Activated CD4-positive, alpha-beta T cell treated with anti-CD3 and anti-CD28 coated beads, Interleukin-2, Interleukin-4, amounts not matched to agents 100 ng/mL and 50 ng/mL, durations not matched to agents 16 hours and 8 hours (primary cell): Measurements from ENCODE around the gene PYGL.
"Not testable (repeated sequence)": the region's sequence is repeated elsewhere in the genome, so short reads cannot be mapped to it uniquely, and the experiment has no call there.

Experiments
- DNase-seq: peaks from one replicate; pipeline ENCODE4 v3.0.0-alpha.2; 2020; ENCODE audit warnings: low spot score

PYGL gene

GRCh38 chr14:50943943-50944646 lies at the start of gene PYGL:
TSS of gene PYGL (minus strand) at chr14:50944483. CDS start at chr14:50944403, 80 bp downstream.
- DNase-seq: peak; percentile 17

- no peak for DNase-seq
Measured at GRCh38 chr14:50985859-50986331, 41.6 kb upstream of the PYGL start.

- DNase-seq: no peak
Measured at GRCh38 chr14:50985124-50985858, 41.0 kb upstream of the PYGL start.

- DNase-seq: no peak
Measured at GRCh38 chr14:50984036-50984710, 39.9 kb upstream of the PYGL start.

GRCh38 chr14:50979941-50980850 lies 35.9 kb upstream of the PYGL start:
- DNase-seq: no peak

- no peak for DNase-seq
Measured at GRCh38 chr14:50978888-50979287, 34.6 kb upstream of the PYGL start.

GRCh38 chr14:50978529-50978871 lies 34.2 kb upstream of the PYGL start:
- no peak for DNase-seq

- no peak for DNase-seq
Measured at GRCh38 chr14:50977863-50978528, 33.7 kb upstream of the PYGL start.

GRCh38 chr14:50974118-50974517 lies 29.8 kb upstream of the PYGL start:
- no peak for DNase-seq

- no peak for DNase-seq
Measured at GRCh38 chr14:50972734-50973133, 28.5 kb upstream of the PYGL start.

GRCh38 chr14:50970886-50971781 lies 26.9 kb upstream of the PYGL start:
- DNase-seq: no peak

- no peak for DNase-seq
Measured at GRCh38 chr14:50967790-50968189, 23.5 kb upstream of the PYGL start.

- no peak for DNase-seq
Measured at GRCh38 chr14:50967103-50967502, 22.8 kb upstream of the PYGL start.

GRCh38 chr14:50964683-50965390 lies 20.6 kb upstream of the PYGL start:
- DNase-seq: no peak

GRCh38 chr14:50963919-50964318 lies 19.6 kb upstream of the PYGL start:
- no peak for DNase-seq

- no peak for DNase-seq
Measured at GRCh38 chr14:50961605-50962221, 17.4 kb upstream of the PYGL start.

- no peak for DNase-seq
Measured at GRCh38 chr14:50957296-50957695, 13.0 kb upstream of the PYGL start.

- DNase-seq: not testable (repeated sequence)
Measured at GRCh38 chr14:50956421-50956820, 12.1 kb upstream of the PYGL start.

GRCh38 chr14:50955373-50956043 lies 11.2 kb upstream of the PYGL start:
- DNase-seq: peak; percentile 57
